Right kidney (tissue), 1 donor: ENCODE measurements around the gene ZSCAN10.
"Not testable (repeated sequence)": the region's sequence is repeated elsewhere in the genome, so short reads cannot be mapped to it uniquely, and the experiment has no call there.

ENCODE experiments used
- DNase-seq: peaks from one replicate; pipeline ENCODE4 v3.0.0-alpha.2; 2016

ZSCAN10 gene

GRCh38 chr16:3062553-3062952 lies 36.5 kb downstream of the ZSCAN10 start:
- no peak for DNase-seq

GRCh38 chr16:3060339-3061127 lies 38.6 kb downstream of the ZSCAN10 start:
- no peak for DNase-seq

- no peak for DNase-seq
Measured at GRCh38 chr16:3059723-3060242, 39.3 kb downstream of the ZSCAN10 start.

- peak; percentile 91 for DNase-seq
Measured at GRCh38 chr16:3059041-3059722, 39.9 kb downstream of the ZSCAN10 start.

GRCh38 chr16:3058139-3059030 lies 40.7 kb downstream of the ZSCAN10 start:
- DNase-seq = no peak

- DNase-seq = no peak
Measured at GRCh38 chr16:3057181-3058138, 41.6 kb downstream of the ZSCAN10 start.

- DNase-seq = no peak
Measured at GRCh38 chr16:3056336-3057180, 42.5 kb downstream of the ZSCAN10 start.

GRCh38 chr16:3055734-3056115 lies 43.4 kb downstream of the ZSCAN10 start:
- not testable (repeated sequence) for DNase-seq

- no peak for DNase-seq
Measured at GRCh38 chr16:3054965-3055733, 43.9 kb downstream of the ZSCAN10 start.

- not testable (repeated sequence) for DNase-seq
Measured at GRCh38 chr16:3053330-3053710, 45.8 kb downstream of the ZSCAN10 start.

GRCh38 chr16:3052571-3053329 lies 46.3 kb downstream of the ZSCAN10 start:
- DNase-seq = not testable (repeated sequence)

- DNase-seq = no peak
Measured at GRCh38 chr16:3051494-3051893, 47.6 kb downstream of the ZSCAN10 start.

- no peak for DNase-seq
Measured at GRCh38 chr16:3051009-3051408, 48.1 kb downstream of the ZSCAN10 start.

- no peak for DNase-seq
Measured at GRCh38 chr16:3050487-3050886, 48.6 kb downstream of the ZSCAN10 start.

GRCh38 chr16:3049921-3050481 lies 49.1 kb downstream of the ZSCAN10 start:
- no peak for DNase-seq

- no peak for DNase-seq
Measured at GRCh38 chr16:3047387-3047720, 51.7 kb downstream of the ZSCAN10 start.

GRCh38 chr16:3046641-3047386 lies 52.3 kb downstream of the ZSCAN10 start:
- DNase-seq = peak; percentile 54
